NCI-H2107 treated with DMSO at 0.1 percent for 48 hours (cell line): ENCODE data around the gene ELMOD3.
A peak's percentile ranks its signal among the peaks of the same experiment; 100 is the strongest.
"Not testable (repeated sequence)": the region's sequence is repeated elsewhere in the genome, so short reads cannot be mapped to it uniquely, and the experiment has no call there.

ENCODE experiments used
- DNase-seq: peaks from one replicate; lab custom pipeline; 2025; ENCODE audit not compliant: unreplicated experiment; lab: John Stamatoyannopoulos, UW

ELMOD3 gene

DNA sequence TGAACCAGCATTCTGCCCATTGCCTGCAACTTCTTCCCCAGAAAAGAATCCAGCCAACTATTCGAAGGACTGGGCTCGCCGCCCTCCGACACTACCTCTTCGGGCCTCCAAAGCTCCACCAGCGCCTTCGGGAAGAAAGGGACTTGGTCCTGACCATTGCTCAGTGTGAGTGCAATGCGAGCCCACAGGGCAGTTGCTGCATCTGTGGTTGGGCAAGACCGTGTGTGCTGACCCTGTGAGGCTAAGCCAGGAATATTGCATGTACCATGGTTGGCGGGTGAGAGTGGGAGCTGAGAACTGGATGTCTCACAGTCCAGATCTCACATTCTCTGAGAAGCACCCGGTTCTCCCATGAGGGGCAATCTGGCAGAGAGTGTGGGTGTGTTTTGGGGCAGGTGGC lies 16.5 kb downstream of the ELMOD3 start:
- DNase-seq, result no peak

DNA sequence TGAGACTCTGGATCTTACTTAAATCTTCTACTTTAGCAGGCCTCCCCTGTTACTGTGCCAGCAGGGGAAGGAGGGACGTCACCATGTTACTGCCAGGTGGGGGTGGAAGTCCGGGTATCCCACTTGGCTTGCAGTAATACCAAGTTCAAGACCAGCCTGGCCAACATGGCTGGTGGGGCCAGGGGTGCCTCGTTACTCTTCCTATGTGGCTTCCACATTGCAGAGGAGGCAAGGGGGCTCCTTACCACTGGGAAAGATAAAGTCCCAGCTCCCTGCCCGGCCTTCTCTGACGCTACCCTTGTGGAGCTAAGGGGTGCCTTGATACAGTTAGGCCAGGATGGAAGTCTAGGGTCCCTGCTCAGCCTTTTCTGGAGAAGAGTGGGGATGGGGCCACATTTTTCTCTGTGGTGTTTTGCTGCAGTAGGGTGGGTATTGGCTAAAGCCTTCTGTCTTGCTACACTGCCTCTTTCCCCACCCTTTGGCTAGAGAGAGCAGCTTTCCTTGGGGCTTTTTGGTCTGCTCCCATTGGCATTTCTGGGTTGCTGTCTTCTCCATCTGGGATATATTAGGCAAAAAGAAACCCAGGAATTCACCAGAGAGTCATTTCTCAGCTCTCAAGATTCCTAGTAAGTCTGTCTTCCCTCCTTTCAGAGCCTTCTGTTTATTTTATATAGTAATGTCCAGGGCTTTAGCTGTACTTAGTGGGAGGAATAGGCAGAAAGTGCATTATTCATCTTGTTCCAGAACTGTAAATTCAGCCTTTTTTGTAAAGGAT lies 21.9 kb downstream of the ELMOD3 start:
- DNase-seq, result no peak

- no peak for DNase-seq
These were observed 22.5 kb downstream of the ELMOD3 start for GRCh38 chr2:85377083-85377482.

DNA sequence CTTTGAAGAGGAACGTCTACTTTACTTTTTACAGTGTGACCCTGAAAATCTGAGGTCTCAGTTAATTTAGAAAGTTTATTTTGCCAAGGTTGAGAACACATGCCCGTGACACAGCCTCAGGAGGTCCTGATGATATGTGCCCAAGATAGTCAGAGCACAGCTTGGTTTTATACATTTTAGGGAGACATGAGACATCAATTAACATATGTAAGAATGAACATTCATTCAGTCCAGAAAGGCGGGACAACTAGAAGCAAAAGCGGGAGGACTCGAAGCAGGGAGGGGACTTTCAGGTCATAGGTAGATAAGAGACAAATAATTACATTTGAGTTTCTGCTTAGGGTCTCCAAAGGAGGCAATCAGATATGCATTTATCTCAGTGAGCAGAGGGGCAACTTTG lies 23.7 kb downstream of the ELMOD3 start:
- DNase-seq, result no peak

DNA sequence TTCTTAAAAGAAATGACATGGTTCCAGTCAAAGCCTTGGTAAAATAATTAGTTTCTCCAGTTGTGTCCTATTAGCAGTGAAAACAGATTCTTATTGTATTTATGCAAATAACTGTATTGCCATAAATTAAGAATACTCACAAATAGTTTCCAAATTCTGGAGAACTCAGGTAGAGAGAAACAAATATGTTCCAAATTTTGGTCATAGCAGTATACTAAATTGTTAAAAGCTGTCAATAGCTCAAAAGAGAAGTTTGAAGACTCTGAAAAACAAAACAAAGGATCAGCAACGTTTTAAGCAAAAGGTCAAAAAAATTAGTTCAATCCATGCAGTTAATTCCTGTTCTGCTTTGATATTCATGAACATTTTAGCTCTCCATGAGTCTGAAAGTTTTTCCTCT lies 25.5 kb downstream of the ELMOD3 start:
- no peak for DNase-seq

DNA sequence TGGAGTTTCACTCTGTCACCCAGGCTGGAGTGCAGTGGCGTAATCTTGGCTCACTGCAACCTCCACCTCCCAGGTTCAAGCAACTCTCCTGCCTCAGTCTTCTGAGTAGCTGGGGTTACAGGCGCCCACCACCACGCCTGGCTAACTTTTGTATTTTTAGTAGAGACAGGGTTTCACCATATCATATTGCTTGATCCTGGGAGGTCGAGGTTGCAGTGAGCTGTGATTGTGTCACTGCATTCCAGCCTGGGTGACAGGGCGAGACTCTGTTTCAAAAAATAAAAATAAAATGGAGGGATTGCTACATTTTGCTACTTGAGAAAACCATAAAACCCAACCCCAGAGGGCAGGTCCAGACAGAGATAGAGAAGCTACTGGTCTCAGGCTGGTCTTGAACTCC lies 28.6 kb downstream of the ELMOD3 start:
- DNase-seq, result not testable (repeated sequence)

DNA sequence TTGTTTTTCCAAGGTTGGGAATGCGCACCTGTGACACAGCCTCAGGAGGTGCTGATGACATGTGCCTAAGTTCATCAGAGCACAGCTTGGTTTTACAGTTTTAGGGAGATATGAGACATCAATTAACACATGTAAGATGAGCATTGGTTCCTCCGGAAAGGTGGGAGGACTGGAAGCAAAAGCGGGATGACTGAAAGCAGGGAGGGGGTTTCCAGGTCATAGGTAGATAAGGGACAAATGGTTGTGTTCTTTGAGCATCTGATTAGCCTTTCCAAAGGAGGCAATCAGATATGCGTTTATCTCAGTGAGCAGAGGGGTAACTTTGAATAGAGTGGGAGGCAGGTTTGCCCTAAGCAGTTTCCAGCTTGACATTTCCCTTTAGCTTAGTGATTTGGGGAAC lies 29.3 kb downstream of the ELMOD3 start:
- no peak for DNase-seq

- DNase-seq, result no peak
These were observed 31.2 kb downstream of the ELMOD3 start for GRCh38 chr2:85385746-85386145.

DNA sequence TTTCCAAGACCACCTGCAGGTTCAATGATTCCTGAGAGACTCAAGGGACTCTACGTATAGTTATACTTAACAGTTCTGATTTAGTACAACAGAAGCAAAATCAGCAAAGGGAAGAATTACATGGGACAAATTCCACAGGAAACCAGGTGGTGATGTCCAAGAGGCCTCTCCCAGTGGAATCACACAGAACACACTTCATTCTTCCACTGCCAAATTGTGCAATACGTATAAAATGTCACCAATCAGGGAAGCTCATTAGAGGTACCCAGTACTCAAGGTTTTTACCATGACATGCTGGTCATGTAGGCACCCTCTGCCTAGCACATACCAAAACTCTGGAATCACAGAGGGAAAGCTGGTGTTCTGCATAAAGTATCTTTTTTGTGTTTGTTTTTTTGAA lies 33.2 kb downstream of the ELMOD3 start:
- DNase-seq, result no peak

DNA sequence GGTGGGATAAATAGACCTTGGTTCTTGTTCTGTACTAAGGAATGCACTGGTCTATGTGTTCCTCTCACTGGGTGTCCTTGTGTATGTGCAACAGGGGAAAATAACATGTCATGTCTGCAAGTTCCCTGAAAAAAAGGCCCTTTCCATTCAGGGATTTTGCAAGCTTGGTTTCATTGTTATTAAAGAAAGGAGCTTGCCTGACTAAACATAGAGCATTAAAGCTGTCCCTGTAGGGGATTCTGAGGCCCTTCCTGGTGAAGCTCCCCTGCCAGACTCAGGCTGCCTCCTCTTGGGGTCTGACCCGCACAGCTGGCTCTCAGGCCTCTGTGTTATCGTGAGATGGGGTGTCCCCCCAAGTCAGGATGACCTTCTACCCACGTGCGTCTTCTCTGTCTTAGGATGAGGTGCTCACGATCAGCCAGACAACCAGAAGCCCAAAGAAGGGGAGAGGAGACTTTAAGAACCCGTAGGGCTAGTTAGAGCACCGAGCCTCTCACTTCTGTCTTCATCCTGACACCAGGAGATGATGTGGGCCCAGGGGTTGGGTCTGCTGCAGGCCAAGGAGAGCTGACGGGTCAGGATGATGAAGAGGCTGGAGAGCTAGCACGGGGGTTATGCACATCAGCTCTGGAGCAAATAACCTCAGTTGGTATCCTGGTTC lies 34.4 kb downstream of the ELMOD3 start:
- DNase-seq, result no peak

DNA sequence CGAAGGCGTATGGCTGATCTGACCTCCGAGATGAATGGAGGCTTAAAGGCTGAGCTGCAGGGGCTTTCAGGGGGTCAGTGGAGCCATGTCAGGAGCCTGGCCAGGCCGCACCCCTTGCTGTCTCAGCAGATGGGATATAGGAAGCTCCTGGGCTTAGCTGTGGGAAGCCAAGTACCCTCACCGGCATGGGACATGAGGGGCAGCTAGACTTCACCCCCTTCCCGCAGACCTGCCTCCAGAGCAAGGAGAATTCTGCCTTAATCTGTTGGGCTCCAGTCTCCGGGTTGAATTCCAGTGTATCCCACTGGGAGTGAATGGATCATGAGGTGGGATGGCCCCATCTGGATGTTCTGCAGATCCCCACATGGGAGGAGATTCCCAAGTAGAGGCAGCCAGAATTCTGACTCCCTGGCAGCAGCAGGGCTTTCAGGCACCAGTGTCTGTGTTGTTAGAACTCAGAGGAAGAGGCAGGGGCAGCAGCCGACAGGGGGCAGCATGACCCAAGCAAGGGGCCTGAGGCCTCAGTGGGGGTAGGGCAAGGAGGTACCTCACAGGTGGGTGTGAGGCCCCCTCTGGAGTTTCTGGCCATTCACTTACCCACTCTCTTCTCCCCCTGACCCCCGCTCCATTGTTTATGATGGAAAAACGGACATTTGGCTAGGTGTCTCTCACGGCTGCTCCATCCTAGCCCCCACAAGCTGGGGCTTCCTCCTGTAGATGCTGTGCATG lies 36.5 kb downstream of the ELMOD3 start:
- DNase-seq, result no peak

DNA sequence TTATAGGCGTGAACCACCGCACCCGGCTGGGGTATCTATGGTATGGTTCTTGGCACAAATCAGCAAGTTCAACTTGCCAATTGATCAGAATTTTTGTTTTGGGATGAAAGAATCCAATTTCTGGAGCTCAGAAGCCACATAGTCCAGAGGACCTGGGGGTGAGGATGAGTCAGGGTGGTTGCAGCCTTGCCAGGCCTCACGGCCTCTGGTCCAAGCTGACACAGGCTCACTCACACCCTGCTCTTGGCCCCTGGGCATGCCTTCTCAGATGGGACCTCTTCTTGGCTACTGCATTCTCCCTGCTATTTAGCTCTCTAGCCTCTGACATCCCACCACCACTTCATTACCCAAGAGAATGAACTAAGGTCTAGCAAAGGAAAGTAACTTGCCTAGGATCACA lies 39.3 kb downstream of the ELMOD3 start:
- DNase-seq, result no peak

GRCh38 chr2:85394261-85394681 lies 39.7 kb downstream of the ELMOD3 start:
- DNase-seq, result peak; percentile 66

GRCh38 chr2:85394976-85395375 lies 40.4 kb downstream of the ELMOD3 start:
- no peak for DNase-seq

- no peak for DNase-seq
These were observed 41.4 kb downstream of the ELMOD3 start for GRCh38 chr2:85395912-85396475.

DNA sequence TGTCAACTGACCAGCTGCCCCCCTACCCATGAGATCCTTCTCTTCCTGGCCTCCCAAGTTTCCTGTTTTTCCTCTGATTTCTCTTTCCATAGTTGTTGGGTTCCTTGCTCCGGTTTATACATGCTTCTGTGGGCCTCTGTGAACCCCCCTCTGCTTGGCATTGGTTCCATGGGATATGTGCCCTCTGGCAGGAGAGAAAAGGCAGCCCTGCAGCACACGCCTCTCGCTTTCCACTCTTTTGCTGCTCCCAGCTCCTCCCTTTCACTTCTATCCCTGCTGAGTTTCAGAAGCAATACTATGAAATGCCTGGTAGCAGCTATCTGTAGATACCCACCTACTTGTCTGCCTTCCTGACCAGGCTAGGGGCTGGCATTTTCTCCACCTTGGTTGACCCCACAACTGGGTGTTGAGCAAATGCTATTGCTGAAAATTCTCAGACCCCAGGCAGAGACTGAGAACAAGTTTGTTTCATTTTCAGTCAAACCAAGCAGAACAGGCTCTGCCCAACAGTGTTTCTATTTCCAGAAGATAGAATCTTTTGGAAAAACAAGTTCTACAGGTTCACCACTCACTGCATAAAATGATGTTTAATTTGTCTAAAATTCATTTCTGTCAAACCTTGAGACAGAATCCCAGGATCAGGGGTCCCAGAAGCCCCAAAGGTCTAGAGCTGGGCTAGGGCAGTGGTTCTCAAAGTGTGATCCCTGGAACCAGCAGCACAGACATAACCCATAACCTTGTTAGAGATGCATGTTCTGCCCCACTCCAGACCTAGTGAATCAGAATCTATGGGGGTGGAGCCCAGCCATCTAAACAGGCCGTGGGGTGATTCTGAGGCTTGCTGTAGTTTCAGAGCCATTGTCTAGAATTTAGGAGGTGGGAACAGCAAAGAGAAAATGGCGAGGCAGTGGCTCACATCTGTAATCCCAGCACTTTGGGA lies 42.2 kb downstream of the ELMOD3 start:
- DNase-seq, result no peak

DNA sequence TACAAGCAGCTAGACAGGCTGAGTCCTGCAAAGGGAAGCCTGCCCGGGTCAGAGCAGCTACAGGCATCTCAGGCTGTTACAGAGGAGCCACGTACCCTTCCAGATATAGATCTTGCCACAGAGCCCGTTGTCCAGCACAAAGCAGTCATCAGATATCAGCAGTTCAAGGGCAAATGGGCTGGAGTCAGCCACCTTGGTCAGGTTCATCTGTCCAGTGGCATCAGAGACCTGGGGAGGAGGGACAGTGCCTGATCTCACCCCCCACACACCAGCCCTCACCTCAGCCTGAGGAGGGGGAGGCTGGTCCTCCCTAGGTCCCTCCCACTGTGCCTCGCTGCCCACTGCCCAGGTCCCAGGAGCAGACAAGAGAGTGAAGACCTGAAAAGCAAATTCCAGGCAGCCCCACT lies 43.4 kb downstream of the ELMOD3 start:
- no peak for DNase-seq

GRCh38 chr2:85398426-85399182 lies 44.0 kb downstream of the ELMOD3 start:
- DNase-seq, result no peak

GRCh38 chr2:85399183-85399455 lies 44.5 kb downstream of the ELMOD3 start:
- DNase-seq, result no peak

DNA sequence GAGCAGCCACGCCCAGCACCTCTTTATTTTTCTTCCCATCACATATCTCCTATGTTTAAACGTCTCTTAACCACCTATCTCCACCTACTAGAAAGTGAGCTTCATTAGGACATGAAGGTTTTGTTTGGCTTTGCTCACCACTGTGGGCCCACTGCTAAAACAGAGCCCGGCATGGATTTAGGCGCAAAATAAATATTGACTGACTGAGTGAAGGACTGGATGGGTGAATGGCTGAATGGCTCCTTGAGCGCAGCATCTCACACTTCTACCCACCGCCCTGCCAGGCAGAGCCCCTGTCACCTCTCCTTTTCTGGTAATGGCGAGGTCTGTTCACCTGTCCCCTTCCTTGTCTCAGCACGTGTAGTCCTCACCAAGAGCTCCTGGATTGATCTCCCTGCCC lies 45.5 kb downstream of the ELMOD3 start:
- no peak for DNase-seq
